NCI-H2107 treated with DMSO at 0.1 percent for 48 hours (cell line): Measurements from ENCODE around the gene LCP1.
A peak's percentile ranks its signal among the peaks of the same experiment; 100 is the strongest.
"Not testable (repeated sequence)": the region's sequence is repeated elsewhere in the genome, so short reads cannot be mapped to it uniquely, and the experiment has no call there.

Experiments
- DNase-seq: peaks from one replicate; lab custom pipeline; 2025; ENCODE audit not compliant: unreplicated experiment; lab: John Stamatoyannopoulos, UW

The LCP1 gene

GRCh38 chr13:46181840-46182490, at the start of gene LCP1:
Gene LCP1, minus strand, starts transcription at chr13:46182177. Its CDS starts 22,515 bp downstream, at chr13:46159662.
- no peak for DNase-seq

- no peak for DNase-seq
These were observed 47.3 kb upstream of the LCP1 start for GRCh38 chr13:46229251-46229650.

- not testable (repeated sequence) for DNase-seq
These were observed 38.3 kb upstream of the LCP1 start for GRCh38 chr13:46220234-46220633.

GRCh38 chr13:46214741-46215140, 32.8 kb upstream of the LCP1 start:
- not testable (repeated sequence) for DNase-seq

- DNase-seq, result no peak
These were observed 31.3 kb upstream of the LCP1 start for GRCh38 chr13:46213242-46213641.

GRCh38 chr13:46211483-46212351, 29.7 kb upstream of the LCP1 start, which contains the start of gene LRRC63:
Gene LRRC63, plus strand, starts transcription at chr13:46211928. Its CDS starts 1,107 bp downstream, at chr13:46213035.
- DNase-seq, result peak; percentile 42

- DNase-seq, result no peak
These were observed 29.1 kb upstream of the LCP1 start for GRCh38 chr13:46211116-46211482.

GRCh38 chr13:46210362-46211083, 28.5 kb upstream of the LCP1 start:
- DNase-seq, result no peak

- DNase-seq, result no peak
These were observed 25.9 kb upstream of the LCP1 start for GRCh38 chr13:46207828-46208227.

- no peak for DNase-seq
These were observed 24.2 kb upstream of the LCP1 start for GRCh38 chr13:46206143-46206542.

- no peak for DNase-seq
These were observed 21.0 kb upstream of the LCP1 start for GRCh38 chr13:46202966-46203365.

GRCh38 chr13:46202188-46202795, 20.3 kb upstream of the LCP1 start:
- DNase-seq, result no peak

- no peak for DNase-seq
These were observed 16.8 kb upstream of the LCP1 start for GRCh38 chr13:46198696-46199193.

GRCh38 chr13:46197299-46198048, 15.5 kb upstream of the LCP1 start:
- DNase-seq, result no peak

- no peak for DNase-seq
These were observed 13.0 kb upstream of the LCP1 start for GRCh38 chr13:46195016-46195415.

GRCh38 chr13:46192412-46192811, 10.4 kb upstream of the LCP1 start:
- DNase-seq, result no peak

- DNase-seq, result no peak
These were observed 3.7 kb upstream of the LCP1 start for GRCh38 chr13:46185634-46186033.

GRCh38 chr13:46184277-46184699, 2.3 kb upstream of the LCP1 start:
- DNase-seq, result no peak

GRCh38 chr13:46183018-46183946, 1.3 kb upstream of the LCP1 start:
- DNase-seq, result no peak
